Activated CD4-positive, alpha-beta memory T cell treated with anti-CD3 and anti-CD28 coated beads, Interleukin-2, amount 10 ng/mL, durations not matched to agents 7 days and 5 days (primary cell): ENCODE data around the gene TSEN15. TPM values are rescaled to one million over a fixed set of nuclear protein-coding genes. Genes with fewer than 3 reads are reported as not detected.

Experiments
- CTCF ChIA-PET: fragments of 350-600 bp; sonication (Branson Sonifier 250); formaldehyde crosslinking; loops from one replicate; lab custom pipeline; 2021; ENCODE audit warnings: antibody characterized with exemption, inconsistent platforms; lab: Charles Lee
- POLR2A ChIA-PET: fragments of 350-600 bp; sonication (Branson Sonifier 250); formaldehyde crosslinking; loops from one replicate; lab custom pipeline; 2021; ENCODE audit warnings: antibody characterized with exemption; lab: Charles Lee
- DNase-seq: peaks from one replicate; pipeline ENCODE4 v3.0.0-alpha.2; 2020
- H3K27ac Mint-ChIP-seq: one replicate; pipeline ENCODE4 v1.8.0; 2021; ENCODE audit warnings: mild to moderate bottlenecking, mixed read lengths
- H3K27me3 Mint-ChIP-seq: one replicate; pipeline ENCODE4 v1.8.0; 2021; ENCODE audit warnings: mixed read lengths
- H3K36me3 Mint-ChIP-seq: one replicate; pipeline ENCODE4 v1.8.0; 2021; ENCODE audit warnings: low read depth, mixed read lengths
- H3K4me1 Mint-ChIP-seq: one replicate; pipeline ENCODE4 v1.8.0; 2021; ENCODE audit warnings: mixed read lengths
- H3K4me3 Mint-ChIP-seq: one replicate; pipeline ENCODE4 v1.8.0; 2021; ENCODE audit warnings: mild to moderate bottlenecking, mixed read lengths
- H3K9me3 Mint-ChIP-seq: one replicate; pipeline ENCODE4 v1.8.0; 2021; ENCODE audit warnings: mixed read lengths
- total RNA-seq, 2 experiments: library from RNA; stranded (reverse); gene quantifications; one replicate each; pipeline ENCODE4 v1.2.3, GENCODE V29; 2021

The TSEN15 gene
- total RNA-seq, 2 experiments from 2014 or later: 52.6 to 53.7 TPM

DNA sequence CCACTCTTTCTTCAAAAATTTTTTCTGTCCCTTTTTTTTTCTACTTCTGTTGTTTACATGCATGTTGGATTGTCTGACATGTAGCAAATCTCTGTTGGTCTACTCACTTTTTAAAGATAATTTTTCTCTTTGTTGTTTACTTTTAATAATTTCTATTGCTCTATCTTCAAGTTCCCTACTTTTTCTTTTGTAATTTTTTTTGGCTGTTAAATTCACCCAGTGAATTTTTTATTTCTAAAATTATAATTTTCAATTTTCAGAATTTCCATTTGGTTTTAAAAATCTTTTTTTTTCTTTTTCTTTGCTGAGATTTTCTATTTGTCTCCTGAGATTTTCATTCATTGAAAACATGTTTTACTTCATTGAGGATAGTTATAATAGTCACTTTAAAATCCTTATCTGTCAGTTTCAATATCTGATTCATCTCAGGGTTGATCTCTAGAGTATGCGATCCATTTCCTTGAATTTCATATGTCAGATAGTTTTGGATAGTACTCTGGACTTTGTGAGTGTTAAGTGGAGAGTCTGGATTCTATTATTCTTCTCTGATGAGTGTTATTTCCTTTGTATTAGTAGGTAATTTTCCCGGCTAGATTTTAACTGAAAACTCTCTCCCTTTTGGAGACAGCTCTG, 1.6 kb upstream of the TSEN15 start:
- Mint-ChIP-seq H3K36me3 (peaks cover 18% of the 10 kb centered on the region), H3K27me3 (peaks cover 34% of the 10 kb centered on the region), H3K4me1 (peaks cover 30% of the 10 kb centered on the region), H3K9me3 (no peaks in the 10 kb centered on the region), H3K4me3 (no peak overlapping the region), H3K27ac (peak overlapping the region; percentile 63)
- ChIA-PET CTCF (interaction anchor here (1.6 kb wide), 1 partner anchor 25 kb away, joined by 8 read pairs; no protein-coding TSS in a partner anchor), POLR2A (interaction anchor here (1.7 to 2.9 kb wide), 3 partner anchors 8 to 94 kb away, joined by 5 to 39 read pairs (median 9); no protein-coding TSS in a partner anchor)
- no peak for DNase-seq

DNA sequence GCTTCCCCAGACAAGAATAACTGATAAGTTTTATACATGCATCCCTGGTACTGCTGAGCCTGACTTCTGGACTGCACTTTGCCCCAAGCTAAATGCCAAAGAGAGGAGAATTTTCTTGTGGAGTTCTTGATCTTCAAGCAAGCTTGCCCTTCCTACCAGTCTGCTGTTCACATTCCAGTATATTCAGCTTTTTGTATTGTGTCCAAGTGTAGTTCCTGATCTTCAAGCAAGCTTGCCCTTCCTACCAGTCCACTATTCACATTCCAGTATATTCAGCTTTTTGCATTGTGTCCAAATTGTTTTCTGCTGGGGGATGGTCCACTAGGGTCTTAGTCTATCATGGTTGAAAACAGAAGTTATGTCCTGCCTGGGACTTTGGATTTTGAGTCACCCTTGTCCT, 894 bp upstream of the TSEN15 start:
- POLR2A ChIA-PET: interaction anchor here (0.9 to 2.9 kb wide), 11 partner anchors 9 to 1106 kb away, joined by 3 to 39 read pairs (median 5); partner anchors contain the start of genes APOBEC4, COLGALT2 and TRMT1L
- H3K27me3 Mint-ChIP-seq: peaks cover 32% of the 10 kb centered on the region

DNA sequence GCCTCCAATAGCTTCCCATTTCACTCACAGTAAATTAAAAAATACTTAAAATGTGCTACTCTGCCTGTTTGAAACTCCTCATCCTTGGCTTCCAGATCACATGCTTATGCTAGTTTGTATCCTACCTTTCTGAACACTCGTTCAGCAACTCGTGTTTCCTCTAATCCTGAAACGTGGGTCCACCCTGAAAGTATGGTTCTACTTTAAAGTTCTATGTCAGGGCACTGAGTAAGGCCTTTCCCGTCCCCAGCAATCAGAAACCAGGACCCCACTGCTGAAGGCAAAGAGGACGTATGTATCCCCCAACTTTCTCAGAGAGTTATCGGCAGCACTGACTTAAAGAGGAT, 419 bp upstream of the TSEN15 start:
- peaks cover 30% of the 10 kb centered on the region for H3K4me1 Mint-ChIP-seq
- H3K9me3 Mint-ChIP-seq: no peaks in the 10 kb centered on the region
- ChIA-PET CTCF (interaction anchor here (1.4 to 1.6 kb wide), 3 partner anchors 24 to 135 kb away, joined by 6 to 10 read pairs (median 8); no protein-coding TSS in a partner anchor), POLR2A (interaction anchor here (0.9 to 2.9 kb wide), 20 partner anchors 9 to 1105 kb away, joined by 3 to 39 read pairs (median 4); partner anchors contain the start of genes APOBEC4, ARPC5, COLGALT2 and TRMT1L)
- H3K27me3 Mint-ChIP-seq: peaks cover 30% of the 10 kb centered on the region
- H3K27ac Mint-ChIP-seq: peak overlapping the region; percentile 86
- peak overlapping the region; percentile 96 for H3K4me3 Mint-ChIP-seq
- no peak for DNase-seq
- peaks cover 22% of the 10 kb centered on the region for H3K36me3 Mint-ChIP-seq

More for the DNA sequence above, 894 bp upstream of the TSEN15 start:
- DNase-seq: no peak
- no peaks in the 10 kb centered on the region for H3K9me3 Mint-ChIP-seq
- H3K4me1 Mint-ChIP-seq: peaks cover 30% of the 10 kb centered on the region
- H3K4me3 Mint-ChIP-seq: peak overlapping the region; percentile 96
- CTCF ChIA-PET: interaction anchor here (1.4 to 1.6 kb wide), 2 partner anchors 25 to 94 kb away, joined by 8 to 10 read pairs; no protein-coding TSS in a partner anchor
- peaks cover 22% of the 10 kb centered on the region for H3K36me3 Mint-ChIP-seq
- peak overlapping the region; percentile 86 for H3K27ac Mint-ChIP-seq

DNA sequence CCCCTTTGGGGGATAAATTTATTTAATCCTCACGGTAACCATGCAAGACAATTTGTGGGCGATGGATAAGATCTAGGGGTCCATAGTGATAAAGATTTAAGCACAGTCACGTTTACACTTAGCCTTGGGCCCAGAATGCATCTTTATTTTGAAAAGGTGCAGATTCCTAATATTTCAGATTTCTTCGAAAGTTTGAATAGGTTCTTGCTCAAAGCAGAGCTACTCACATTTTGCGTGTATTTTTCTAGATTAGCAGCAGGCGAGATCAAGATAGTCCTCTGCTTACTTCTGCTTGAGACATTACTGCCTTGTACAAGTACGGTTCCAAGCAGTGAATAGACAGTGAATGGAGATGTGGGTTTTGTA, 647 bp downstream of the TSEN15 start:
- no peak for DNase-seq
- CTCF ChIA-PET: interaction anchor here (1.6 kb wide), 1 partner anchor 136 kb away, joined by 6 read pairs; no protein-coding TSS in a partner anchor
- POLR2A ChIA-PET: interaction anchor here (0.6 to 2.9 kb wide), 14 partner anchors 8 to 440 kb away, joined by 3 to 39 read pairs (median 4); partner anchors contain the start of genes APOBEC4 and COLGALT2
- peak overlapping the region; percentile 94 for H3K27ac Mint-ChIP-seq
- peaks cover 35% of the 10 kb centered on the region for H3K4me1 Mint-ChIP-seq
- H3K9me3 Mint-ChIP-seq: no peaks in the 10 kb centered on the region
- peaks cover 33% of the 10 kb centered on the region for H3K36me3 Mint-ChIP-seq
- peaks cover 27% of the 10 kb centered on the region for H3K27me3 Mint-ChIP-seq
- peak overlapping the region; percentile 96 for H3K4me3 Mint-ChIP-seq

DNA sequence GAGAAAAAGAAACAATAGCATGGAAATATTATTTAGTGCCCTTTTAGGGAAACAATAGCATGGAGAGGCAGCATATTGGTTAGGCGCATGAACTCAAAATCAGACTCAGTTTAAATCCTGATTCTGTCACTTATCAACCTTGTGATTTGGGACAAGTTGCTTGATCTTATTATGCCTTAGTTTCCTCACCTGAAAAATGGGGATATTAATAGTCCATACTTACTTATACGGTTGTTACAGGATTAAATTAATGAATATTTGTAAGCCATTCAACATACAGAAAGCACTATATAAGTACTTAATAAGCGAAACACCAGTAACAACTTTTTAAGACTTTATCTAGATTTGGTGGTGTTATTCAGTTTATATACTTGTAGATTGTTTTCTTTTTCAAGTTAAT, 1.2 kb downstream of the TSEN15 start:
- CTCF ChIA-PET: no interaction called here
- Mint-ChIP-seq H3K4me3 (peak overlapping the region; percentile 96), H3K36me3 (peaks cover 34% of the 10 kb centered on the region), H3K4me1 (peaks cover 35% of the 10 kb centered on the region), H3K27ac (peak overlapping the region; percentile 94), H3K9me3 (no peaks in the 10 kb centered on the region), H3K27me3 (peaks cover 21% of the 10 kb centered on the region)
- POLR2A ChIA-PET: interaction anchor here (0.6 to 2.9 kb wide), 5 partner anchors 11 to 400 kb away, joined by 3 to 39 read pairs (median 9); partner anchors contain the start of genes APOBEC4 and COLGALT2
- DNase-seq: no peak

DNA sequence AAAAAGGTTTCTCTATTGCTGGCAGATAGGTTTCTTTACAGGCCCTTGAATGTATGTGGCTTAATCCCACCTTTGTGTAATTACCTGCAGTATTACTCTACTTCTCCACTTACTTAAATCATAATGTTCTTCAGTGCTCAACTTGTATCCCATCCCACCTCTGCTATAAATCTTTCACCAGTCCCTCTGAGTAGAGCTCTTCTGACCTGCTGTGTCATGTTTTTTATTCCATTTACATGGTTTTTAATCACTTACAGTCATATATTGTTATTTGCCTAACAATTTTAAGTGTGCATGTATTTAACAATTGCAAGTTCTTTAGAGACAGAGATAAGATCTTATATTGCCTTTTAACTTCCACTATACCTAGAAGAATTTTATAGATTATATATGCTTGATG, 2.4 kb downstream of the TSEN15 start:
- H3K36me3 Mint-ChIP-seq: peaks cover 40% of the 10 kb centered on the region
- no peak for DNase-seq
- H3K9me3 Mint-ChIP-seq: no peaks in the 10 kb centered on the region
- ChIA-PET POLR2A (no interaction called here), CTCF (no interaction called here)
- H3K27ac Mint-ChIP-seq: no peak overlapping the region
- H3K4me3 Mint-ChIP-seq: no peak overlapping the region
- peaks cover 16% of the 10 kb centered on the region for H3K27me3 Mint-ChIP-seq
- peaks cover 35% of the 10 kb centered on the region for H3K4me1 Mint-ChIP-seq

DNA sequence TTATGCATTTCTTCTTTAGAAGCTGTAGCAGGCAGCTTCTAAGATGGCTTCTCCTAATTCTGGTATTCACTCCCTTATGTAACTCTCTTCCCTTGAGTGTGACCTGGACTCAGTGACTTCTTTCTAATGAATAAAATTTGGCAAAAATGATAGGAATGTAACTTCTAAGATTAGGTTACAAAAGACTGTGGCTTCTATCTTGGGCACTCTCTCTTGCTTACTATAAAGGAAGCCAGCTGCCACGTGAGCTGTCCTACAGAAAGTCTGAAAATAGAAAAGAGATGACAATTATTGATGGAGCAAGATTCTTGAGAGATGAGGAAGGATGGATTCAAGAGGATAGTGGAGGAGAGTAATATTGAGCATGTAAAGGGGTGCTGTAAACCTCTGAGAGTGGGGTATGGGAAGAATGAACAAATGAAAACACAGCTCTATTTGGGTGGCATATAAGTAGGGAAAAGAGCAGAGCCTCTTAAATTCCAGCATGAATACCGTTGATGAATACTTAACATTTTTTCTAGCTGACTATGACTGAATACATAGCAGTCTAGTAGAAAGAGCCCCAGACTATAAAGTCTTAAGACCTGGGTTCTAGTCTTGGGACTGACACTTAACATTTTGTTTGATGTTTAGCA, 5.5 kb downstream of the TSEN15 start:
- Mint-ChIP-seq H3K9me3 (no peaks in the 10 kb centered on the region), H3K4me3 (no peak overlapping the region), H3K27me3 (no peaks in the 10 kb centered on the region), H3K36me3 (peaks cover 52% of the 10 kb centered on the region), H3K4me1 (peaks cover 28% of the 10 kb centered on the region), H3K27ac (no peak overlapping the region)
- ChIA-PET CTCF (no interaction called here), POLR2A (no interaction called here)
- no peak for DNase-seq

DNA sequence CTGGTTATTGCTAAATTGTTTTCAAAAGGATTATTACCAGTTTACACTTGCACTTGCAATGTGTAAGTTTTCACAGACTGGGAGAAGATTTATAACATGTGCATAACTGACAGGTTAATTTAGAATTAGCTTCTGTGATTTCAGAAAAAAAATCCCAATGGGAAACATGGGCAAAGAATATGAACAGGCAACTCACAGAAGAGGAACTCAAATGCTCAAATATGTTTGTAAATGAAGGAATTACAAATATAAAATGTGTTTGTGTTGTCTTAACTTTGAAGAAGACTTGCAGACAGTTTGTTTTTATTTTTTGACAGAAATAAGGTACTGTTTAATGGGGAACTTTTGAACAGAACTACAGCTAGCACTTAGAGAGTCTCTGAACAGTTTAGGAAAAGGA, 8.4 kb downstream of the TSEN15 start:
- ChIA-PET CTCF (interaction anchor here (1.0 kb wide), 1 partner anchor 9 kb away, joined by 5 read pairs; no protein-coding TSS in a partner anchor), POLR2A (interaction anchor here (1.8 kb wide), 1 partner anchor 8 kb away, joined by 5 read pairs; the partner anchor contains the start of gene TSEN15)
- DNase-seq: no peak
- H3K9me3 Mint-ChIP-seq: no peaks in the 10 kb centered on the region
- H3K36me3 Mint-ChIP-seq: peaks cover 54% of the 10 kb centered on the region
- H3K4me1 Mint-ChIP-seq: peaks cover 11% of the 10 kb centered on the region
- H3K4me3 Mint-ChIP-seq: no peak overlapping the region
- no peak overlapping the region for H3K27ac Mint-ChIP-seq
- H3K27me3 Mint-ChIP-seq: no peaks in the 10 kb centered on the region

DNA sequence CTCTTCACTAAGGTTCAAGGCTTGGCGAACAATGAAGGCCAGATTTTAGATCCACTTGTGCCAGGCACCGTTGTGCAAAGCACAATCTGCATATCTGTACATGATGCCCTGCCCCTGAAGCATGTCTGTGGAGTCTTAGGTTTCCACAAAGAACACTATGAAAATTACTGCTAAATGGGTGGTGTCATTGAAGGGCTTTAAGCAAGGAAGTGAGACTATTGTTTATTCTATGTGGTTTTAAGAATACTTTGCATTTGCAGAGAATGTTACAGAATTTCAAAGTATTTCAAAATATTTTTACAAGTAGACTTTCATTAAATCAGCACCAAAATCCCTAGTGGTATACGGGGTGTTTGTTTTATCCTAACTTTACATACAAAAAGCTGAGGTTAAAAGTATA, 8.8 kb downstream of the TSEN15 start:
- ChIA-PET CTCF (no interaction called here), POLR2A (interaction anchor here (1.8 kb wide), 1 partner anchor 9 kb away, joined by 5 read pairs; the partner anchor contains the start of gene TSEN15)
- peaks cover 52% of the 10 kb centered on the region for H3K36me3 Mint-ChIP-seq
- no peaks in the 10 kb centered on the region for H3K27me3 Mint-ChIP-seq
- peaks cover 11% of the 10 kb centered on the region for H3K4me1 Mint-ChIP-seq
- H3K4me3 Mint-ChIP-seq: no peak overlapping the region
- no peaks in the 10 kb centered on the region for H3K9me3 Mint-ChIP-seq
- no peak for DNase-seq
- H3K27ac Mint-ChIP-seq: no peak overlapping the region

DNA sequence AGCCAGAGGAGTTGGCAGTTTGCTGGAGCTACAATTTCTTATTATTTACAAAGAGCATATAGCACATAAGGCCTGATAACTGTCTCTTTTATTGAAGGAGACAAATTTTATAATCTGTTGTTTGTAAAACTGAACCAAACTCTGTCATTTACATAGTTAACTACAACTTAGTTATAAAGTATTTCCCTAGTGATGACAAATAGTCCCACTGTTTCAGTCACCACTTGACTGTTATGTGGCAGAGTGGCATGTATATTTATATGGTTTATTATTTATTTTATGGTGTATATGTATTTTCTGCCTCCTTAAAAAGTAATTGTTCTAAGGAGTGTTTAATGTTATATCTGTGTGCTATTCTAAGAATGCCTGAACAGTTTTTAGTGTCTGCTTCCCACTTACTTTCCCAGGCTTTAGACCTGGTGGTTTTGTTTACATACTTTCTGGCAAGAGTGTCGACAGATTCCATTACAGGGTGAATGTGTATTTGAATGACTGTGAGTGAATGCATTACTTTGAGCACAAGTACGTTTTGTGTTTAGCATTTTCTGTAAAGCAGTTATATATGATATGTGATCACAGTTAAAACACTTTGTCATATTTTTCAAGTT, 10.0 kb downstream of the TSEN15 start:
- Mint-ChIP-seq H3K36me3 (peaks cover 56% of the 10 kb centered on the region), H3K27me3 (no peaks in the 10 kb centered on the region), H3K4me1 (peaks cover 11% of the 10 kb centered on the region), H3K27ac (no peak overlapping the region), H3K4me3 (no peak overlapping the region), H3K9me3 (no peaks in the 10 kb centered on the region)
- DNase-seq: no peak
- CTCF ChIA-PET: no interaction called here
- POLR2A ChIA-PET: interaction anchor here (1.8 kb wide), 1 partner anchor 10 kb away, joined by 5 read pairs; the partner anchor contains the start of gene TSEN15

DNA sequence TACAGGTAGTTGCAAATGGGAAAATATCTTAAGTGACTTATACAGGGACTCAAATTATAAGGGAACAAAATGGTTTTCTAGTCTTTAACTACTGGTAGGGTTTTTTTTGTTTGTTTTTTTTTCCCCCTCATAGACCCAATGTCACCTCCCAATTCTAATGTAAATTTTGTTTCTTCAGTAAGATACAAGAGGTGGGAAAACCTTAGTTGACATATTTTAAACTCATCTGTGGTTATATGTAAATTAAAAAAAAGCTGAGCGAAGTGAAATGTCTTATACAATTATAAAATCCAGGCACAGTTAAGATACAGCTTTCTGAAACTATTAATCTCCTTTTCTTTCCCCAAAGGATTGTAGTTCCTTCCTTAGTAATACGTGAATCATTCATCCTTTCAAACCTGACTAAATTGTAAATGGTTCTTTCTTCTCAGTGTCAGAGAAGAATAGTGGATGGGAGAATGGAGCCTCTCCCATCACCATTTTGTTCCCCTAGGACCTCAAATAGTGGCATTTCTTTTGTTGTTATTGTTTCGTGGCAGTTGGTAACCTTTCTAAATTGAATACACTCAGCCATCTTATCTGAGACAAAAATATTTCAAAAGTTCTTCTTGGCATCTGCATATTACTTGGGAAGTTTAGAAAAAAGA, 11.2 kb downstream of the TSEN15 start:
- ChIA-PET CTCF (no interaction called here), POLR2A (interaction anchor here (0.6 kb wide), 1 partner anchor 1039 kb away, joined by 3 read pairs; no protein-coding TSS in a partner anchor)
- no peak overlapping the region for H3K27ac Mint-ChIP-seq
- peaks cover 6% of the 10 kb centered on the region for H3K4me1 Mint-ChIP-seq
- peaks cover 55% of the 10 kb centered on the region for H3K36me3 Mint-ChIP-seq
- H3K4me3 Mint-ChIP-seq: no peak overlapping the region
- no peak for DNase-seq
- H3K9me3 Mint-ChIP-seq: no peaks in the 10 kb centered on the region
- no peaks in the 10 kb centered on the region for H3K27me3 Mint-ChIP-seq

DNA sequence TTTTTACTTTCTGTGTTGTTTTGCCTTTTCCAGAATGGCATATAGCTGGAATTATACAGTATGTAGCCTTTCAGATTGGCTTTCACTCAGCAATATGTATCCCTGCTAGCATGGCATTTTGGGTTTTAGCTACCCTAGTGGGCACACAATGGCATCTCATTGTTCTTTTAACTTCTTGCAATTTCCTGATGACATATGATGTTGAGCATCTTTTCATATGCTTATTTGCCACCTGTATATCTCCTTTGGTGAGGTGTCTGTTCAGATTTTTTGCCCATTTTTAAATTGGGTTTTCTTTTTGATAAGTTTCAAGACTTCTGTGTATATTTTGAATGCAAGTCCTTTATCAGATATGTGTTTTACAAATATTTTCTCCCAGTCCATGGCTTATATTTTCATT, 14.0 kb downstream of the TSEN15 start:
- CTCF ChIA-PET: interaction anchor here (1.2 to 1.6 kb wide), 2 partner anchors 10 to 157 kb away, joined by 3 to 4 read pairs; no protein-coding TSS in a partner anchor

More for the DNA sequence above, 14.0 kb downstream of the TSEN15 start:
- no peaks in the 10 kb centered on the region for H3K27me3 Mint-ChIP-seq
- no peak for DNase-seq
- no peak overlapping the region for H3K4me3 Mint-ChIP-seq
- peaks cover 45% of the 10 kb centered on the region for H3K36me3 Mint-ChIP-seq
- POLR2A ChIA-PET: interaction anchor here (1.2 kb wide), 1 partner anchor 14 kb away, joined by 3 read pairs; the partner anchor contains the start of gene TSEN15
- no peaks in the 10 kb centered on the region for H3K9me3 Mint-ChIP-seq
- no peak overlapping the region for H3K27ac Mint-ChIP-seq
- no peaks in the 10 kb centered on the region for H3K4me1 Mint-ChIP-seq
